HepG2 (cell line): Measurements from ENCODE around the gene SERP1. TPM values are rescaled to one million over a fixed set of nuclear protein-coding genes. Genes with fewer than 3 reads are reported as not detected.

Experiments used
- FIP1L1 ChIP-seq: fragments of 200-400 bp; formaldehyde crosslinking; IDR thresholded peaks from 2 replicates; pipeline ENCODE4 v1.6.1; 2018; ENCODE audit warnings: low read depth, mild to moderate bottlenecking, low read length, moderate library complexity, borderline replicate concordance; ENCODE audit not compliant: insufficient read depth
- MXD4 ChIP-seq: IDR thresholded peaks from 2 replicates; pipeline ENCODE4 v1.6.1; 2016; ENCODE audit warnings: mild to moderate bottlenecking, missing biosample characterization, missing genetic modification reagents
- NFATC3 ChIP-seq: sonication (generic); formaldehyde crosslinking; IDR thresholded peaks from 2 replicates; pipeline ENCODE4 v1.5.1; 2020; ENCODE audit warnings: mild to moderate bottlenecking, missing genetic modification reagents
- ONECUT2 ChIP-seq: sonication (generic); formaldehyde crosslinking; IDR thresholded peaks from 2 replicates; pipeline ENCODE4 v1.4.0; 2020; ENCODE audit warnings: missing genetic modification reagents
- PHF20 ChIP-seq: sonication (generic); formaldehyde crosslinking; IDR thresholded peaks from 2 replicates; pipeline ENCODE4 v1.5.0; 2020; ENCODE audit warnings: mild to moderate bottlenecking, missing genetic modification reagents
- SIX4 ChIP-seq: sonication (generic); formaldehyde crosslinking; IDR thresholded peaks from 2 replicates; pipeline ENCODE4 v1.4.0; 2020; ENCODE audit warnings: missing genetic modification reagents
- STAT5B ChIP-seq: sonication (generic); formaldehyde crosslinking; IDR thresholded peaks from 2 replicates; pipeline ENCODE4 v1.4.0; 2020; ENCODE audit warnings: missing genetic modification reagents
- TEAD2 ChIP-seq: sonication (generic); formaldehyde crosslinking; IDR thresholded peaks from 2 replicates; pipeline ENCODE4 v1.9.0; 2021; ENCODE audit warnings: missing genetic modification reagents
- ZFP82 ChIP-seq: sonication (generic); formaldehyde crosslinking; IDR thresholded peaks from 2 replicates; pipeline ENCODE4 v1.5.1; 2020; ENCODE audit warnings: mild to moderate bottlenecking, missing genetic modification reagents, borderline replicate concordance
- ZNF230 ChIP-seq: sonication (generic); formaldehyde crosslinking; IDR thresholded peaks from 2 replicates; pipeline ENCODE4 v1.4.0; 2020; ENCODE audit warnings: mild to moderate bottlenecking, missing genetic modification reagents
- ZNF263 ChIP-seq: sonication (generic); formaldehyde crosslinking; IDR thresholded peaks from 2 replicates; pipeline ENCODE4 v1.4.0; 2020; ENCODE audit warnings: missing genetic modification reagents
- ZNF570 ChIP-seq: sonication (generic); formaldehyde crosslinking; IDR thresholded peaks from 2 replicates; pipeline ENCODE4 v1.4.0; 2020; ENCODE audit warnings: mild to moderate bottlenecking, missing genetic modification reagents, borderline replicate concordance
- ZNF577 ChIP-seq: sonication (generic); formaldehyde crosslinking; IDR thresholded peaks from 2 replicates; pipeline ENCODE4 v1.4.0; 2020; ENCODE audit warnings: mild to moderate bottlenecking, low read depth, missing genetic modification reagents, borderline replicate concordance
- ZNF773 ChIP-seq: sonication (generic); formaldehyde crosslinking; IDR thresholded peaks from 2 replicates; pipeline ENCODE4 v1.4.0; 2020; ENCODE audit warnings: missing genetic modification reagents, borderline replicate concordance
- ZNF777 ChIP-seq: sonication (generic); formaldehyde crosslinking; IDR thresholded peaks from 2 replicates; pipeline ENCODE4 v1.4.0; 2020; ENCODE audit warnings: missing genetic modification reagents
- ZNF782 ChIP-seq: sonication (generic); formaldehyde crosslinking; IDR thresholded peaks from 2 replicates; pipeline ENCODE4 v1.4.0; 2020; ENCODE audit warnings: missing genetic modification reagents, mild to moderate bottlenecking, borderline replicate concordance
- ZNF878 ChIP-seq: sonication (generic); formaldehyde crosslinking; IDR thresholded peaks from 2 replicates; pipeline ENCODE4 v1.8.1; 2023; ENCODE audit warnings: mild to moderate bottlenecking, missing genetic modification reagents, moderate library complexity
- polyA plus RNA-seq, 8 experiments: library from polyadenylated mRNA; depleted of rRNA in 3 of 8; stranded (reverse) in 7 of 8; unstranded in 1 of 8; fragments of >200 nt; fragmentation: Illumina TruSeq in 4 of 8; extraction: Trizol in 4 of 8; gene quantifications; 2 replicates each; pipeline versions ENCODE4 v1.2.1 to v1.2.3, GENCODE V29; 2011 to 2016; ENCODE audit warnings: low read depth in 4 of 8, missing spikeins in 1 of 8, mixed read lengths in 1 of 8; ENCODE audit not compliant: insufficient read depth in 1 of 8
- total RNA-seq, 5 experiments: library from RNA; depleted of rRNA; stranded (reverse); fragments of >200 nt; fragmentation: Illumina TruSeq; extraction: Trizol; gene quantifications; 2 replicates each; pipeline ENCODE4 v1.2.3, GENCODE V29; 2016; ENCODE audit warnings: low read depth in 1 of 5
- TF ChIP-seq, protein P1 (sequence below): sonication (generic); formaldehyde crosslinking; conservative IDR thresholded peaks from 2 replicates; pipeline ENCODE4 v1.8.0; 2022; ENCODE audit warnings: mild to moderate bottlenecking, moderate library complexity, missing genetic modification reagents
- TF ChIP-seq, protein P2 (sequence below), 2 experiments: fragments of 450-650 bp in 1 of 2; sonication (generic) in 1 of 2; formaldehyde crosslinking; IDR thresholded peaks; 2 replicates each; pipeline versions ENCODE4 v1.5.0 to v1.8.0; 2020 to 2022; ENCODE audit warnings: mild to moderate bottlenecking in 1 of 2, missing genetic modification reagents in 1 of 2
- TF ChIP-seq, protein P3 (sequence below): sonication (generic); formaldehyde crosslinking; IDR thresholded peaks from 2 replicates; pipeline ENCODE4 v1.4.0; 2020; ENCODE audit warnings: mild to moderate bottlenecking, low read depth, missing genetic modification reagents
- TF ChIP-seq, protein P4 (sequence below): sonication (generic); formaldehyde crosslinking; IDR thresholded peaks from 2 replicates; pipeline ENCODE4 v1.4.0; 2020; ENCODE audit warnings: missing genetic modification reagents
- TF ChIP-seq, protein P5 (sequence below): sonication (generic); formaldehyde crosslinking; IDR thresholded peaks from 2 replicates; pipeline ENCODE4 v1.4.0; 2020; ENCODE audit warnings: missing genetic modification reagents; ENCODE audit errors: not compliant biosample characterization

Gene SERP1
- total and polyA plus RNA-seq, 2 of the 13 experiments (the other 11 are each of a cell fraction or from before 2014, with no cell fraction given): 61.2 to 95.0 TPM

DNA sequence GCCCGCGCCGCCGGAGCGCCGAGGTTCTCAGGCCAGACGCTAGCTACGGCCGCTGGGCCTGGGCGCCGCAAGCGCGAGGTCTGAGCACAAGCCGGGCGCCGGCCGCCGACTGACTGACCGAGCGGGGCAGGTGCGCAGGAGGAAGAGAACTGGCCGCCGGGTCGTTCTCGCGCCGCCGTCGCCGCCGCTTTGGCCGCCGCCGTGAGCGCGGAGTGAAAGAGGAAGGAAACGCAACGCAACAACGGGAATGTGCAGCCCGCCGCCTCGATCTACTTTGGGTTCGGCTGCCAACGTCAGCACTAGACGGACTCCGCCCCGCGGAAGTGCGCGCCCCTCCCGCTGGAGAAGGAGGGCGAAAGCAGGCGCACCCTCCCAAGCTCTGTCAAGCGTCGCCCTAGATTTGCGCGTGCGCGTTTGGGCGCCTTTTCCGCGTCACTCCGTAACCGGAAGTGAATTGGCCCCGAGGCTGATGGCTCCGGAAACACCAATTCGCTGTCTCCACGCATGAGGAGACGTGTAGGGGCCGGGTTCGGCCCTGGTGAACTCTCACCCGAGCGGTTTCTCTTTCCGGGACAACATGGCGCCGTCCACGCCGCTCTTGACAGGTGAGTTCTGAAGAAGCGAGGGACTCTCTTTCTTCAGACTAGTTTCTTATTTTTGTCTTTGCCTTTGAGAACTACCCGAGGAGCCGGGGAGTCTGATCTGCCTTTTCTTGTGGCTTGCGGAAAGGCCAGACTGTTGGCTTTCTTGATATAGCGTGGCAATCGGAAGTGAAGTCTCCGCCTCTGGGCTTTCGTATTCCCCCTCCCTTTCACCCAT is at the start of gene SERP1, which contains the start of gene EIF2A (continued):
- TF ChIP-seq ZNF777 (CRISPR knock-in tag): 0 out of 2 replicates have a peak, but pooled peaks have one; percentile 59
- TF ChIP-seq, protein P1, sequence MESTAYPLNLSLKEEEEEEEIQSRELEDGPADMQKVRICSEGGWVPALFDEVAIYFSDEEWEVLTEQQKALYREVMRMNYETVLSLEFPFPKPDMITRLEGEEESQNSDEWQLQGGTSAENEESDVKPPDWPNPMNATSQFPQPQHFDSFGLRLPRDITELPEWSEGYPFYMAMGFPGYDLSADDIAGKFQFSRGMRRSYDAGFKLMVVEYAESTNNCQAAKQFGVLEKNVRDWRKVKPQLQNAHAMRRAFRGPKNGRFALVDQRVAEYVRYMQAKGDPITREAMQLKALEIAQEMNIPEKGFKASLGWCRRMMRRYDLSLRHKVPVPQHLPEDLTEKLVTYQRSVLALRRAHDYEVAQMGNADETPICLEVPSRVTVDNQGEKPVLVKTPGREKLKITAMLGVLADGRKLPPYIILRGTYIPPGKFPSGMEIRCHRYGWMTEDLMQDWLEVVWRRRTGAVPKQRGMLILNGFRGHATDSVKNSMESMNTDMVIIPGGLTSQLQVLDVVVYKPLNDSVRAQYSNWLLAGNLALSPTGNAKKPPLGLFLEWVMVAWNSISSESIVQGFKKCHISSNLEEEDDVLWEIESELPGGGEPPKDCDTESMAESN: peak; percentile 93
- no peak for TF ChIP-seq STAT5B (CRISPR knock-in tag)
- no peak for TF ChIP-seq NFATC3 (CRISPR knock-in tag)
- TF ChIP-seq ZNF878 (CRISPR knock-in tag): peak; percentile 78
- TF ChIP-seq ZNF782 (CRISPR knock-in tag): no peak; the same call in 1 of the 2 replicates
- no peak for TF ChIP-seq ONECUT2 (CRISPR knock-in tag)
- TF ChIP-seq, protein P2, sequence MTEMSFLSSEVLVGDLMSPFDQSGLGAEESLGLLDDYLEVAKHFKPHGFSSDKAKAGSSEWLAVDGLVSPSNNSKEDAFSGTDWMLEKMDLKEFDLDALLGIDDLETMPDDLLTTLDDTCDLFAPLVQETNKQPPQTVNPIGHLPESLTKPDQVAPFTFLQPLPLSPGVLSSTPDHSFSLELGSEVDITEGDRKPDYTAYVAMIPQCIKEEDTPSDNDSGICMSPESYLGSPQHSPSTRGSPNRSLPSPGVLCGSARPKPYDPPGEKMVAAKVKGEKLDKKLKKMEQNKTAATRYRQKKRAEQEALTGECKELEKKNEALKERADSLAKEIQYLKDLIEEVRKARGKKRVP (CRISPR knock-in tag; IDR thresholded peaks at IDR 0.05): peak in 1 of 2 experiments; percentile 72; a peak in 2 of 4 replicates
- peak; percentile 74 for TF ChIP-seq MXD4
- TF ChIP-seq, protein P3, sequence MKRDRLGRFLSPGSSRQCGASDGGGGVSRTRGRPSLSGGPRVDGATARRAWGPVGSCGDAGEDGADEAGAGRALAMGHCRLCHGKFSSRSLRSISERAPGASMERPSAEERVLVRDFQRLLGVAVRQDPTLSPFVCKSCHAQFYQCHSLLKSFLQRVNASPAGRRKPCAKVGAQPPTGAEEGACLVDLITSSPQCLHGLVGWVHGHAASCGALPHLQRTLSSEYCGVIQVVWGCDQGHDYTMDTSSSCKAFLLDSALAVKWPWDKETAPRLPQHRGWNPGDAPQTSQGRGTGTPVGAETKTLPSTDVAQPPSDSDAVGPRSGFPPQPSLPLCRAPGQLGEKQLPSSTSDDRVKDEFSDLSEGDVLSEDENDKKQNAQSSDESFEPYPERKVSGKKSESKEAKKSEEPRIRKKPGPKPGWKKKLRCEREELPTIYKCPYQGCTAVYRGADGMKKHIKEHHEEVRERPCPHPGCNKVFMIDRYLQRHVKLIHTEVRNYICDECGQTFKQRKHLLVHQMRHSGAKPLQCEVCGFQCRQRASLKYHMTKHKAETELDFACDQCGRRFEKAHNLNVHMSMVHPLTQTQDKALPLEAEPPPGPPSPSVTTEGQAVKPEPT: no peak
- TF ChIP-seq FIP1L1: peak; percentile 73; the same call in 1 of the 2 replicates
- peak; percentile 77; the same call in 1 of the 2 replicates for TF ChIP-seq ZFP82 (CRISPR knock-in tag)
- no peak for TF ChIP-seq ZNF263 (CRISPR knock-in tag)
- TF ChIP-seq ZNF230 (CRISPR knock-in tag): 0 out of 2 replicates have a peak, but pooled peaks have one; percentile 36
- 0 out of 2 replicates have a peak, but pooled peaks have one; percentile 69 for TF ChIP-seq ZNF773
- TF ChIP-seq TEAD2 (CRISPR knock-in tag): no peak
- TF ChIP-seq ZNF570 (CRISPR knock-in tag): no peak
- TF ChIP-seq ZNF577 (CRISPR knock-in tag): no peak
- 0 out of 2 replicates have a peak, but pooled peaks have one; percentile 2 for TF ChIP-seq SIX4 (CRISPR knock-in tag)
- peak; percentile 97 for TF ChIP-seq PHF20
- TF ChIP-seq, protein P4, sequence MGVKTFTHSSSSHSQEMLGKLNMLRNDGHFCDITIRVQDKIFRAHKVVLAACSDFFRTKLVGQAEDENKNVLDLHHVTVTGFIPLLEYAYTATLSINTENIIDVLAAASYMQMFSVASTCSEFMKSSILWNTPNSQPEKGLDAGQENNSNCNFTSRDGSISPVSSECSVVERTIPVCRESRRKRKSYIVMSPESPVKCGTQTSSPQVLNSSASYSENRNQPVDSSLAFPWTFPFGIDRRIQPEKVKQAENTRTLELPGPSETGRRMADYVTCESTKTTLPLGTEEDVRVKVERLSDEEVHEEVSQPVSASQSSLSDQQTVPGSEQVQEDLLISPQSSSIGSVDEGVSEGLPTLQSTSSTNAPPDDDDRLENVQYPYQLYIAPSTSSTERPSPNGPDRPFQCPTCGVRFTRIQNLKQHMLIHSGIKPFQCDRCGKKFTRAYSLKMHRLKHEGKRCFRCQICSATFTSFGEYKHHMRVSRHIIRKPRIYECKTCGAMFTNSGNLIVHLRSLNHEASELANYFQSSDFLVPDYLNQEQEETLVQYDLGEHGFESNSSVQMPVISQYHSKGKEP (CRISPR knock-in tag): peak; percentile 23; the same call in 1 of the 2 replicates
- TF ChIP-seq, protein P5, sequence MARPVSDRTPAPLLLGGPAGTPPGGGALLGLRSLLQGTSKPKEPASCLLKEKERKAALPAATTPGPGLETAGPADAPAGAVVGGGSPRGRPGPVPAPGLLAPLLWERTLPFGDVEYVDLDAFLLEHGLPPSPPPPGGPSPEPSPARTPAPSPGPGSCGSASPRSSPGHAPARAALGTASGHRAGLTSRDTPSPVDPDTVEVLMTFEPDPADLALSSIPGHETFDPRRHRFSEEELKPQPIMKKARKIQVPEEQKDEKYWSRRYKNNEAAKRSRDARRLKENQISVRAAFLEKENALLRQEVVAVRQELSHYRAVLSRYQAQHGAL: no peak
